Fibroblast of gingiva (primary cell): ENCODE results near the gene VWA7.
"Not testable (repeated sequence)": the region's sequence is repeated elsewhere in the genome, so short reads cannot be mapped to it uniquely, and the experiment has no call there.

Source experiments
- DNase-seq: peaks from one replicate; pipeline ENCODE4 v3.0.0-alpha.2; 2011; ENCODE audit warnings: low read depth

Gene VWA7

DNA sequence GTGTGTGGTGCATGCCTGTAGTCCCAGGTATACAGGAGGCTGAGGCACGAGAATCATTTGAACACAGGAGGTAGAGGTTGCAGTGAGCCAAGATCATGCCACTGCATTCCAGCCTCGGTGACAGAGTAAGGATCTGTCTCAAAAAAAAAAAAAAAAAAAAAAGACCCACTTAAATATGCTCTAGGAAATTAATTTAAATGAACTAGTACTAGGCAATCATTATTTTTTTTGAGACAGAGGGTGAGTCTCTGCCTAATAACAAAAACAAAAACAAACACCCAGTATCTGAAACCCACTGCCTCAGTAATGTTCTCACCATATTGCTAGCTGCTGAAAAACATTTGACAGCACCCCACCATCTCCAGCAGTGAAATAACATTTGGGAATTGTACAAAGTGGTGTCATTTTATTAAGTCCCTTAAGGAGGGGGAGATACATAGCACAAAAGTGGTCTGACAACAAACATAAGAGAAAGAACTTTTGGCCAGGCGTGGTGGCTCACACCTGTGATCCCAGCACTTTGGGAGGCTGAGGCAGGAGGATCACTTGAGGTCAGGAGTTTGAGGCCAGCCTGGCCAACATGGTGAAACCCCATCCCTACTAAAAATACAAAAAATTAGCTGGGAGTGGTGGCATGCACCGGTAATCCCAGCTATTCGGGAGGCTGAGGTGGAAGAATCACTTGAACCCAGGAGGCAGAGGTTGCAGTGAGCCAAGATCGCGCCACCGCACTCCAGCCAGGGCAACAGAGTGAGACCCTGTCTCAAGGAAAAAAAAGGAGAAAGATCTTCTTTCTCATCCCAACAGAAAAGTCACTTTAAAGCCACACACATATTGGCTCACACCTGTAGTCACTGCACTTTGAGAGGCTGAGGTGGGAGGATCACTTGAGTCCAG, 24.2 kb upstream of the VWA7 start:
- DNase-seq, result not testable (repeated sequence)

GRCh38 chr6:31799781-31800180, 22.7 kb upstream of the VWA7 start:
- DNase-seq, result no peak

DNA sequence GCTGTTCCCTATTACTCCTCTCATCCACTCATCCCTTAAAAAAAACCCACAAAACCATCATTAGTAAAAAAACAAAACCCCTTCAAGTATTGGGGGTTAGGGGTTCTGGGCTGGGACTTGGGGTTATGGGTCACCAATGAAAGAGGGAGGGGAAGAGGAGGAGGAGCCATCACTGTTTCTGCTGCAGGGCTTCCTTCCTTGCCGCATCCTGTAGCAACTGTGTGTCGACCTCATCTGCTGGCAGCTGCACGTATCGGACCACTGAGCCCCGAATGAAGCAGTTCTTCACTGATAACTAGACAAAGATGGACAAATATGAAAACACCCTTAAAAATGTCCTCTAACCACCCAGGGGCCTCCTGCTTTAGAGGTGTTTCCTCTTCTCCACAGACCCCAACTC, 20.5 kb upstream of the VWA7 start:
- no peak for DNase-seq

DNA sequence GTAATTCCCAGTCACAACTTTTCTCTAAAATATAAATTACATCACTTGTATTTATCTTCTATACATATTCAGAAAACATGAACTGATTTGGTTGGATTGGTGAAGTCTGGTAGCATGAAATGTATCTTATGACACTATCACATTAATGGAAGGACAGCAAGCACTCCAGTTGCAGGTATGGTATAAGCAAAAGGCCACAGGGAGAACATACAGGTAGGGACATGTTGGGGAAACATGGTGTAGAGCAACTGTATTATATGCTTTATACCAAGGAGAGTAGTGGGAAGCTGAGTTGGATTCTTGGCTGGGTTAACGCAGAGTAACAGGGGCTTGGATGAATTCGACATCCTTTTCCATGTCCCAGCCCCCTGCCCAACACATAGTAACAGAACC, 19.9 kb upstream of the VWA7 start:
- no peak for DNase-seq

DNA sequence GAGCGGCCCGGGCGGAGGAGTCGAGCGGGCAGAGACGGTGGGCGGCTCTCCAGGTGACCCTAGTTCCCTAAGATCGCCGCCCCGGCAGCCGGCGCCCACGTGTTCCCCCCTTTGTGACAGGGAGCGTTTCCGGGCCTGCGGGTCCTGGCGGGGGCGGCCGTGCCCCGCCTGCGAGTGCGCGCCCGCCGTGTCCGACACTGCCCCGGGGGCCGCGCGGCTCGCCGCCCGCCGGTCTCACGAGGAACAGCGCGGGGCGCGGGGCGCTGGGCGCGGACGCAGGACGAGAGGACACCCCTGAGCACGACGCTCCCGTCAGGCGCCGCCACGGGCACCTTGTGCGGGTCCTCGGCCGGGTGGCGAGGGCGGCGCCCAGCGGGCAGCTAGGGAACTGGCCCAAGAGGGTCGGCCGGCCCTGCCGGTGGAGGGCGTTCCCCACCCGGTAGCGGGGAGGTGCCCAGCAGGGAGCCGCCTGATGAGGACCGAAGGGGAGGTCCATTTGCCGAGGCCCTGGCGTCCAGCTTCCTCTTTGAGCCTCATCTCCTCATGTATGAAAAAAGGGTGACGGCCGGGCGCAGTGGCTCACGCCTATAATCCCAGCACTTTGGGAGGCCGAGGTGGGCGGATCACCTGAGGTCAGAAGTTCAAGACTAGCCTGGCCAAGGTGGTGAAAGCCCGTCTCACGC, 18.6 kb upstream of the VWA7 start, which contains the start of gene VARS1:
Gene VARS1, minus strand, starts transcription at position 137 of the 683 bp plus-strand sequence. CDS start 535 bp downstream, outside the sequence.
- DNase-seq, result peak; percentile 89

DNA sequence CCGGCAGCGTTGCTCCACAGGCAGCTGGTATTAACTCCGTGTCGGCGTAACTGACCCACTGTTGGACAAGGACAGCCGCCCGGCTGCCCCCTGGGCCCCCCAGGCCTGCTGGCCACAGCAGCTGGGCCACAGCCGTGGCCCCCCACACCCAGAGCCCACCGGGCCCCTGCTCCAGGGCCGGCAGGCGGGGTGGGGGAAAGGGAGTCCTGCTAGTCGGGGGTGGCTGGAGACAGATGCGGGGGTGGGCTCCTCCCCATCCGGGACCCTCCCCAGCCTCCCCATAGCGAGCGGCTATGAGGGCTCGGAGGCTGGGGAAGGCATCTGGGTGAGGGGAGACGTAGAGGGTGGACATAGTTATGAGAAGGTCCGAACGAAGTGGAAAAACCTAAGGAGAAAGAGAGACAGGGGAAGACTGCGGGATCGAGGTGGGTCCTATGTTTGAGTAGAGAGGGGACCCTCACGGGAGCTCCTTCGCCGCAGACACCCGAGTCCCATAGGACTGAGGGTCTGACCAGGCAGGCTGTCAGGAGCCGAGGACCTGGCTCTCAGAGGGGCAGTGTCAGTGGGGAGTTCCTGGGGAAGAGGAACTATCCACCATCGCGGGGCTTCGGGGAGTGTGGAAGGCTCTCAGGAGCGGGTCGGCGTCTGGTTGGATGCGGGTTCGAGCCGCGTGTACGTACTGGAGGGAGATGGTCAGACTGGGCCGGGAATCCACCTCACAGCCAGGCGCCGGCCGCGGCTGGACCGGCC, 17.9 kb upstream of the VWA7 start:
- no peak for DNase-seq

GRCh38 chr6:31794294-31794865, 17.3 kb upstream of the VWA7 start:
- DNase-seq, result peak; percentile 57

- DNase-seq, result not testable (repeated sequence)
These were observed 16.8 kb upstream of the VWA7 start for GRCh38 chr6:31793927-31794245.

- DNase-seq, result no peak
These were observed 15.6 kb upstream of the VWA7 start for GRCh38 chr6:31792761-31793171.

GRCh38 chr6:31792090-31792374, 14.9 kb upstream of the VWA7 start:
- no peak for DNase-seq

GRCh38 chr6:31791324-31792089, 14.4 kb upstream of the VWA7 start:
- peak; percentile 44 for DNase-seq

GRCh38 chr6:31785475-31785874, 8.3 kb upstream of the VWA7 start:
- no peak for DNase-seq

GRCh38 chr6:31784098-31784925, 7.2 kb upstream of the VWA7 start:
- no peak for DNase-seq

DNA sequence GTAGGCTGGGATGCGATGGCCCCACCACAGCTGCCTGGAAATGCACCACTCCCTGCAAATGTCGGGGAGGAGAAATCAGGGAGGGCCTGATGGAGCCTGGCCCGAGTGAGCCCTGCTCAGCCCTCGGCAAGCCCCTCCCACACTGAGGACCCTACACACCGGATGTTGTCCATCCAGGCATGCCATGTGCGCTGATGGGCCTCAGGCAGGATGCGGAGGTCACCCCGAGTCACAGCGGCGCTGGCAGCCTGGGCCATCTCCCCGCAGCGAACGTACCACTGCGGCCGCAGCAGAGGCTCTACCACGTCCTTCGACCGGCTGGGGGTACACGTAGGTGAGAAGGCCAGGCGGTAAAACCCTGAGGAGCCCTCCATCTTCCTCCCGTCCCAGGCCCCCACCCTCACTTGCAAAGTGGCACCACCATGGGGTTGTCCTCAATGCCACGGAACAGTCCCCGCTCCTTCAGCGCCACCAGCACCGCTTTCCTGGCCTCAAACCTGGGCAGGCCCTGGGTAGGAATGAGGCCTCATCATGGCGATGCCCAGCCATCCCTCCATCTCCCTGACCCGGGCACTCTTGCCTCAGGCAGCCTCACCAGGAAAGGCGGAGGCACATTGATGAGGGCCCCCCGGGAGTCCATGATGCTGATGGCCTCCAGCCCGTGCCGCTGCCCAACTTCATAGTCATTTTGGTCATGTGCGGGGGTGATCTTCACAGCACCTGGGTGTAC, 5.2 kb upstream of the VWA7 start:
- DNase-seq, result no peak

GRCh38 chr6:31781244-31782125, 4.4 kb upstream of the VWA7 start:
- no peak for DNase-seq

- no peak for DNase-seq
These were observed 3.5 kb upstream of the VWA7 start for GRCh38 chr6:31780507-31781243.

GRCh38 chr6:31779908-31780307, 2.8 kb upstream of the VWA7 start:
- DNase-seq, result no peak
